ENCODE data around the gene CCDC157.
"Not testable (repeated sequence)": the region's sequence is repeated elsewhere in the genome, so short reads cannot be mapped to it uniquely, and the experiment has no call there.

The CCDC157 gene

GRCh38 chr22:30398685-30399680, 42.2 kb downstream of the CCDC157 start:
- Histone ChIP-seq H3K79me2 (ENCODE audit: control insufficient read depth, low read length) (no peaks in the 10 kb centered on the region), H3K27me3 (ENCODE audit: control insufficient read depth, low read length) (peaks cover 29% of the 10 kb centered on the region), H3F3A (ENCODE audit: control insufficient read depth, insufficient read depth) (no peaks in the 10 kb centered on the region), H3K36me3 (ENCODE audit: control insufficient read depth, low read length) (no peaks in the 10 kb centered on the region), H3K4me1 (ENCODE audit: control insufficient read depth, low read length) (peaks cover 15% of the 10 kb centered on the region), H3K4me2 (ENCODE audit: low read length) (no peak overlapping the region), H3K4me3 (ENCODE audit: low read length) (no peak overlapping the region), H3K27ac (ENCODE audit: low read depth, low read length) (no peak overlapping the region), H4K20me1 (ENCODE audit: control insufficient read depth, insufficient read depth, low read depth, low read length) (no peaks in the 10 kb centered on the region), H3K9me2 (replicated peaks; ENCODE audit: control insufficient read depth, low read length) (no peaks in the 10 kb centered on the region), H3K9me3 (ENCODE audit: control insufficient read depth, insufficient read depth, low read length) (no peaks in the 10 kb centered on the region)
- TF ChIP-seq EZH2phosphoT487 (IDR thresholded peaks at IDR 0.05; ENCODE audit: borderline replicate concordance, low read length) (no peak), CTCF (IDR thresholded peaks at IDR 0.05; ENCODE audit: low read depth, low read length, poor library complexity, severe bottlenecking) (no peak)

- Histone ChIP-seq H3F3A (ENCODE audit: control insufficient read depth, insufficient read depth) (no peaks in the 10 kb centered on the region), H3K4me1 (ENCODE audit: control insufficient read depth, low read length) (peaks cover 15% of the 10 kb centered on the region), H4K20me1 (ENCODE audit: control insufficient read depth, insufficient read depth, low read depth, low read length) (no peaks in the 10 kb centered on the region), H3K4me3 (ENCODE audit: low read length) (no peak overlapping the region), H3K36me3 (ENCODE audit: control insufficient read depth, low read length) (no peaks in the 10 kb centered on the region), H3K9me3 (ENCODE audit: control insufficient read depth, insufficient read depth, low read length) (no peaks in the 10 kb centered on the region), H3K79me2 (ENCODE audit: control insufficient read depth, low read length) (no peaks in the 10 kb centered on the region), H3K9me2 (replicated peaks; ENCODE audit: control insufficient read depth, low read length) (no peaks in the 10 kb centered on the region), H3K27ac (ENCODE audit: low read depth, low read length) (no peak overlapping the region), H3K4me2 (ENCODE audit: low read length) (no peak overlapping the region), H3K27me3 (ENCODE audit: control insufficient read depth, low read length) (peaks cover 29% of the 10 kb centered on the region)
- no peak for TF ChIP-seq EZH2phosphoT487 (IDR thresholded peaks at IDR 0.05; ENCODE audit: borderline replicate concordance, low read length)
- TF ChIP-seq CTCF (IDR thresholded peaks at IDR 0.05; ENCODE audit: low read depth, low read length, poor library complexity, severe bottlenecking) = no peak
Measured at GRCh38 chr22:30399718-30400117, 42.9 kb downstream of the CCDC157 start.

GRCh38 chr22:30400159-30400558, 43.4 kb downstream of the CCDC157 start:
- H3K79me2 ChIP-seq (ENCODE audit: control insufficient read depth, low read length) = no peaks in the 10 kb centered on the region
- no peaks in the 10 kb centered on the region for H3K9me2 ChIP-seq (replicated peaks; ENCODE audit: control insufficient read depth, low read length)
- H3K27ac ChIP-seq (ENCODE audit: low read depth, low read length) = no peak overlapping the region
- no peaks in the 10 kb centered on the region for H3F3A ChIP-seq (ENCODE audit: control insufficient read depth, insufficient read depth)
- TF ChIP-seq CTCF (IDR thresholded peaks at IDR 0.05; ENCODE audit: low read depth, low read length, poor library complexity, severe bottlenecking) (no peak), EZH2phosphoT487 (IDR thresholded peaks at IDR 0.05; ENCODE audit: borderline replicate concordance, low read length) (no peak)
- H3K27me3 ChIP-seq (ENCODE audit: control insufficient read depth, low read length) = peaks cover 29% of the 10 kb centered on the region
- no peak overlapping the region for H3K4me3 ChIP-seq (ENCODE audit: low read length)
- H3K4me1 ChIP-seq (ENCODE audit: control insufficient read depth, low read length) = peaks cover 15% of the 10 kb centered on the region
- H3K4me2 ChIP-seq (ENCODE audit: low read length) = no peak overlapping the region
- no peaks in the 10 kb centered on the region for H3K9me3 ChIP-seq (ENCODE audit: control insufficient read depth, insufficient read depth, low read length)
- no peaks in the 10 kb centered on the region for H4K20me1 ChIP-seq (ENCODE audit: control insufficient read depth, insufficient read depth, low read depth, low read length)
- H3K36me3 ChIP-seq (ENCODE audit: control insufficient read depth, low read length) = no peaks in the 10 kb centered on the region

GRCh38 chr22:30401024-30401423, 44.2 kb downstream of the CCDC157 start:
- not testable (repeated sequence) for H4K20me1 ChIP-seq (ENCODE audit: control insufficient read depth, insufficient read depth, low read depth, low read length); H3F3A ChIP-seq (ENCODE audit: control insufficient read depth, insufficient read depth); H3K4me3 ChIP-seq (ENCODE audit: low read length); H3K36me3 ChIP-seq (ENCODE audit: control insufficient read depth, low read length); H3K79me2 ChIP-seq (ENCODE audit: control insufficient read depth, low read length); H3K9me3 ChIP-seq (ENCODE audit: control insufficient read depth, insufficient read depth, low read length); H3K27ac ChIP-seq (ENCODE audit: low read depth, low read length); H3K9me2 ChIP-seq (replicated peaks; ENCODE audit: control insufficient read depth, low read length); H3K4me2 ChIP-seq (ENCODE audit: low read length)
- peaks cover 15% of the 10 kb centered on the region for H3K4me1 ChIP-seq (ENCODE audit: control insufficient read depth, low read length)
- H3K27me3 ChIP-seq (ENCODE audit: control insufficient read depth, low read length) = peaks cover 27% of the 10 kb centered on the region

Measured in DOHH2 (cell line).